OCI-LY1 (cell line): ENCODE data around the gene NDUFAF3.

ENCODE experiments used
- CTCF ChIP-seq: fragments of 200-600 bp; sonication (generic), shearing (Covaris generic); IDR thresholded peaks from 2 replicates; pipeline ENCODE4 v1.5.1; 2017; ENCODE audit warnings: mild to moderate bottlenecking, antibody characterized with exemption, low read length, moderate library complexity, mixed read lengths
- EZH2 ChIP-seq: fragments of 200-600 bp; sonication (generic), shearing (Covaris generic); IDR thresholded peaks from 2 replicates; pipeline ENCODE4 v1.8.0; 2017; ENCODE audit warnings: borderline replicate concordance, mixed run types, mild to moderate bottlenecking, antibody characterized with exemption, low read length, moderate library complexity, mixed read lengths

GRCh38 chr3:49001155-49001554, 20.8 kb upstream of the NDUFAF3 start:
- TF ChIP-seq CTCF, result no peak
- TF ChIP-seq EZH2, result no peak
